GM10248 (cell line): ENCODE measurements around the gene MBD3L1.
A peak's percentile ranks its signal among the peaks of the same experiment; 100 is the strongest.

Source experiments
- CTCF ChIA-PET: fragments of 300-600 bp; sonication (Branson Sonifier 250); formaldehyde crosslinking; extraction: SDS; loops from one replicate; lab custom pipeline; 2021; ENCODE audit warnings: antibody characterized with exemption; lab: Yijun Ruan, JAX
- POLR2A ChIA-PET: fragments of 350-650 bp; sonication (Branson Sonifier 250); formaldehyde crosslinking; extraction: SDS; loops from one replicate; lab custom pipeline; 2020; ENCODE audit warnings: antibody characterized with exemption; lab: Yijun Ruan, JAX
- DNase-seq: peaks from one replicate; pipeline ENCODE4 v3.0.0; 2012; ENCODE audit errors: extremely low spot score
- TF ChIP-seq, protein P1 (sequence below): IDR thresholded peaks from 2 replicates; pipeline ENCODE4 v1.5.1; 2012; ENCODE audit warnings: mild to moderate bottlenecking, low read depth; ENCODE audit errors: extremely low read depth, missing control alignments, control extremely low read depth

MBD3L1 gene

DNA sequence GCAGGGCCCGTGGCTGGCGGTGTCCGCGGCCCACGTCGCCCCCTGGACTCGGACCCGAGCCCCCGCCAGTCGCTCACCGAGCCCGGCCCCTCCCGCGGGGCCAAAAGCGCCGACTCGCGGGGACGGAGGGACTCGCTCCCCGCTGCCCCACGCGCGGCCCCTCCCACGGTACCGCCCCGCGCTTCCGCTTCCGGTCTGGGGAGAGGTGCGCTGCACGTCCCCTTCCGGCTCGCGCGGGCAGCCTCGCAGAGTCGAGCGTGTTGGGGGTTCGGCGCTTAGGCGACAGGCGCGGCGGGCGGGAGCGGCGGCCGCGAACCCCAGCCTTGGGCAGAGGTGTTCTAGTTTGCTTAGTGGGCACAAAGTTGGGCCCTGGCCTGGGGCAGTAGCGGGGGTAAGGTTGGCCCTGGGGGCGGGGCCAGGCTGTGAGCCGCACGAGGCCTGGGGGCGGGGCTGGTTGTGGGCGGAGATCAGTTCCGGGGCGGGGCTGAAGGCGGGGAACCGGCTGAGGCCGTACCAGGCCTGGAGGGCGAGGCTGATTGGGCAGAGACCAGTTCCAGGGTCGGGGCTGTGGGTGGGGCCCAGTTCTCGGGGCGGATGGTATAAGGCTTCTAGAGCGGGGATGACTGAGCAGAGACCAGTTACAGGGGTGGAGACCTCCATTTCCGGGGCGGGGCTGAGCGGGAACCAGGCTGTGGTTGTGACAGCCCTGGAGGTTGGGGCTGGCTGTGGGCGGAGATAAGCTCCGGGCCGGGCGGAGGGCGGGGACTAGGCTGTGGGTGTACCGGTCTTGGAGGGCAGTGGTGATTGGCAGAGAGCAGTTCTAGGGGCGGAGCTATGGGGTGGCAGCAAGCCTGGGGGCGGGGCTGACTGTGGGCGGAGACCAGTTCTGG, at the start of gene MBD3L1, which contains the start of gene ZNF558:
Gene MBD3L1, plus strand, starts transcription at position 246 of the 890 bp plus-strand sequence. CDS start 10,302 bp downstream, outside the sequence.
Gene ZNF558, minus strand, starts transcription at position 173 of the 890 bp plus-strand sequence. CDS start 9,645 bp downstream, outside the sequence.
- CTCF ChIA-PET: interaction anchor here (0.8 to 1.1 kb wide), 2 partner anchors 11 to 33 kb away, joined by 3 read pairs; no protein-coding TSS in a partner anchor
- peak; percentile 93 for DNase-seq
- POLR2A ChIA-PET: interaction anchor here (0.6 kb wide), 1 partner anchor 1001 kb away, joined by 4 read pairs; no protein-coding TSS in a partner anchor
- TF ChIP-seq, protein P1, sequence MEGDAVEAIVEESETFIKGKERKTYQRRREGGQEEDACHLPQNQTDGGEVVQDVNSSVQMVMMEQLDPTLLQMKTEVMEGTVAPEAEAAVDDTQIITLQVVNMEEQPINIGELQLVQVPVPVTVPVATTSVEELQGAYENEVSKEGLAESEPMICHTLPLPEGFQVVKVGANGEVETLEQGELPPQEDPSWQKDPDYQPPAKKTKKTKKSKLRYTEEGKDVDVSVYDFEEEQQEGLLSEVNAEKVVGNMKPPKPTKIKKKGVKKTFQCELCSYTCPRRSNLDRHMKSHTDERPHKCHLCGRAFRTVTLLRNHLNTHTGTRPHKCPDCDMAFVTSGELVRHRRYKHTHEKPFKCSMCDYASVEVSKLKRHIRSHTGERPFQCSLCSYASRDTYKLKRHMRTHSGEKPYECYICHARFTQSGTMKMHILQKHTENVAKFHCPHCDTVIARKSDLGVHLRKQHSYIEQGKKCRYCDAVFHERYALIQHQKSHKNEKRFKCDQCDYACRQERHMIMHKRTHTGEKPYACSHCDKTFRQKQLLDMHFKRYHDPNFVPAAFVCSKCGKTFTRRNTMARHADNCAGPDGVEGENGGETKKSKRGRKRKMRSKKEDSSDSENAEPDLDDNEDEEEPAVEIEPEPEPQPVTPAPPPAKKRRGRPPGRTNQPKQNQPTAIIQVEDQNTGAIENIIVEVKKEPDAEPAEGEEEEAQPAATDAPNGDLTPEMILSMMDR: peak; percentile 51

DNA sequence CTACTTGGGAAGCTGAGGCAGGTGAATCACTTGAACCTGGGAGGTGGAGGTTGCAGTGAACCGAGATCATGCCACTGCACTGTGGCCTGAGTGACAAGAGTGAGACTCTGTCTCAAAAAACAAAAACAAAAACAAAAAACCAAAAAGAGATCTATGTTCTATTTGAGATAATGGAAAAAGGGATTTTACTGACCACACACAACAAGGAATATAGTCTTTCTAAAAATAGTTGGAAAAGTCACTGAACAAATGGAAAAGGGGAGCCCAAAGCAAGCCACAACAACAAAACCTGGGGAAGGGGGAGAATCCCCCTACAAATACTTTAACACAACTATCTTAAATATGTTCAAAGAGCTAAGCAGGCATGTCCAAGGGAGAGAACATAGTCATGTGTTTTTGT, 37.4 kb upstream of the MBD3L1 start:
- ChIA-PET CTCF (no interaction called here), POLR2A (no interaction called here)
- TF ChIP-seq, protein P1: no peak
- DNase-seq: no peak

DNA sequence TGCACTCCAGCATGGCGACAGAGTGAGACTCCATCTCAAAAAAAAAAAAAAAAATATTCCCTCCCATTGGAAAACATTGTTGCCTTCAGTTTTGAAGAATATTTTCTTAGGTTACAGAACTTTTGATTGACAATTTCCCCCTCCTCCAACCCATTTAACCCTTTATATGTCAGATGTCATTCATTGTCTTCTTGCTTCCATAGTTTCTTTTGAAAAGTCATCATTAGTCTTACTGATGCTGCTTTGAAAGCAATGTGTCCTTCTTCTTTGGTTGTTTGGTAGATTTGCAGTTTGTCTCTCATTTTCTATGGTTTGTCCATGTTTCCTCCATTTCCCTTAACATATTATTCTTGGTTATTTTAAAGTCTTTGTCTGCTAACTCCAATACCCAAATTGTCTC, 25.5 kb upstream of the MBD3L1 start:
- CTCF ChIA-PET: no interaction called here
- TF ChIP-seq, protein P1: no peak
- no peak for DNase-seq

DNA sequence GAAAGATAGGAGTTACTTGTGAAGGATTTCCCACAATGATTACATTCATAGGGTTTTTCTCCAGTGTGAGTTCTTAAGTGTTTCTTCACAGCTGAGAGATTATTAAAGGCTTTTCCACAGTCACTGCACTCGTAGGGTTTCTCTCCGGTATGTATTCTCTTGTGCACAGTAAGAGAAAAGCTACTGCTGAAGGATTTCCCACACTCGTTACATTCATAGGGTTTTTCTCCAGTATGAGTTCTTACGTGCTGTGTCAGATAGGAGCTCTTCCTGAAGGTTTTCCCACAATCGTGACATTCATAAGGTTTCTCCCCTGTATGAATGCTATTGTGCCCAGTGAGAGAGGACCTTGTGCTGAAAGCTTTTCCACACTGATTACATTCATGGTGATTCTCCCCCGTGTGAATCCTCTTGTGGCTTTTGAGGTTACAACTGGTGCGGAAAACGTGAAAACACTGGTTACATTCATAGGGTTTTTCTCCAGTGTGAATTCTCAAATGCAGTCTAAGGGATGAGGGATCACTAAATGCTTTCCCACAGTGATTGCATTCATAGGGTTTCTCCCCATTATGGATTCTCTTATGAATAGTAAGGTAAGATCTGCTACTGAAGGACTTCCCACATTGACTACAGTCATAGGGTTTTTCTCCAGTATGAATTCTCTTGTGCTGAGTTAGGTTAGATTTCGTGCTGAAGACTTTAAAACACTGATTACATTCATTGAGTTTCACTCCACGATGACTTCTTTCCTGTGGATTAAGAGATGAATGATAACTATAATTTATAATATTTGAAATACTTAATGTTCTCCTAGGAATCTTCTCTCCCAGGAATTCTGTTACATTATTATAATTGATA, 20.6 kb upstream of the MBD3L1 start:
- ChIA-PET POLR2A (no interaction called here), CTCF (interaction anchor here (1.0 kb wide), 1 partner anchor 13 kb away, joined by 3 read pairs; no protein-coding TSS in a partner anchor)
- TF ChIP-seq, protein P1: no peak
- DNase-seq: no peak

More for the DNA sequence above, 25.5 kb upstream of the MBD3L1 start:
- POLR2A ChIA-PET: no interaction called here

DNA sequence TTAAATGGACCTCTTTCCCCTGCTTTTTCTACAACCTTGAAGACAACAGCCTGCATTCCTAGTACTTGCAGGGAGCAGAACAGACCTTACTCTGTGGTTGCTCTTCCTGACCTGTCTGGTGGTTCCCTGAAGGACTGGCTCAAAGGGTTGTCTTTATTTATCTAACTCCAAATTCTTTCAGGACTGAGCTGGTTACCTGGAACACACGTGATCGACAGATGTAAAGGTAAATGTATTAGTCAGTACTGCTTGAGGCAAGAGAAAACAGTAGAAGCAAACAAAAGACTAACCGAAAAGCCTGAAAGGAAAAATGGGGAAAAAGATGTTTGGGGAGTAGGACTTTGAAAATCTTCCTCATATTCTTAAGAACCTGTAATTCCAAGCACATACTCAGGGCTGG, 18.0 kb upstream of the MBD3L1 start:
- ChIA-PET POLR2A (no interaction called here), CTCF (no interaction called here)
- TF ChIP-seq, protein P1: no peak
- no peak for DNase-seq

DNA sequence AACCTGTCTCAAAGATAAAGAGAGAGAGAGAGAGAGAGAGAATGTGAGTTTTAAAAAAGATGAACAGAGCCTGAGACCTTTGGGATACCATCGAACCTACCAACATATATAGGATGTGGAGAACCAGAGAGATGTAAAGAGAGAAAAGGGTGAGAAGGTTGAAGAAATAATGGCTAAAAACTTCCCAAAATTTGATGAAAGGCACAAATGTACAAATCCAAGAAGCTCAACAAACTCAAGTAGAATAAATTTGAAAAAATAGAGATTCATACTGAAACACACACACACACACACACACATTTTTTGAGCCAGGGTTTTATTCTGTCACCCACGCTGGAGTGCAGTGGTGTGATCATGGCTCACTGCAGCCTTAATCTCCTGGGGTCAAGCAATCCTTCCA, 16.4 kb upstream of the MBD3L1 start:
- CTCF ChIA-PET: no interaction called here

More for the DNA sequence above, 16.4 kb upstream of the MBD3L1 start:
- DNase-seq: no peak
- TF ChIP-seq, protein P1: no peak
- POLR2A ChIA-PET: no interaction called here
